Esophagus squamous epithelium (tissue), 4 donors: ENCODE data around the gene MAN2A2.

ENCODE experiments used
- CTCF ChIP-seq, 6 experiments: fragments of 450-650 bp in 4 of 6; fragments of 200-600 bp in 2 of 6; sonication (generic) in 2 of 6; IDR thresholded peaks; one replicate each; pipeline ENCODE4 v1.5.1; 2016 to 2019; ENCODE audit warnings: antibody characterized with exemption in 6 of 6, mild to moderate bottlenecking in 4 of 6, moderate library complexity in 4 of 6
- POLR2A ChIP-seq, 4 donors: fragments of 450-650 bp; IDR thresholded peaks; one replicate each; pipeline ENCODE4 v1.6.1; 2017; ENCODE audit warnings: antibody characterized with exemption in 4 of 4, mild to moderate bottlenecking in 4 of 4, moderate library complexity in 3 of 4

- TF ChIP-seq CTCF (IDR thresholded peaks at IDR 0.05) (no peak), POLR2A (IDR thresholded peaks at IDR 0.05) (no peak)
These were observed 29.5 kb downstream of the MAN2A2 start for GRCh38 chr15:90932660-90932991.
